Erythroblast (primary cell): ENCODE measurements around the gene CLNK.

Experiments
- GATA1 ChIP-seq: IDR thresholded peaks from 2 replicates; pipeline ENCODE4 v1.6.1; 2011; ENCODE audit warnings: low read depth, mild to moderate bottlenecking, control low read depth, low read length, moderate library complexity
- POLR2A ChIP-seq: IDR thresholded peaks from 2 replicates; pipeline ENCODE4 v1.6.1; 2011; ENCODE audit warnings: mild to moderate bottlenecking, low read length

DNA sequence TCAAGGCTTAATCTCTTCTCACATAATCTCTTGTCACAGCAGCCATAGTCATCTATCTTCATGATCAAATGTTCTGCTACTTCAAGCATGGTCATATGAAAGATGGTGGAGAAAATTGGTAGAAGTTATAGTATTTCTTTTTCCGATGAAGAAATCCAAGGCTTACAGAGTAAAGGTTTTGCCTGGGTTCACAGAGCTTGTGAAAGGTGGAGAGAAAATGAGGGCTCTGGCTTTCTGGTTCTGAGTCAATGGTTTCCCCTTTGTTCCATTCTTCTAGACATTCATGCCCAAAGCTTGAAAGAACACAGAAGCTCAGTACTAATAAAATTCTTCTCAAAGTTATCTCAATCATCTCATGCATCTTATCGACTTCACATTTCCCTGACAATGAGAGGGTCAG is 36.1 kb downstream of the CLNK start:
- no peak for TF ChIP-seq POLR2A
- no peak for TF ChIP-seq GATA1
